ENCODE data around the gene TRAPPC12.
"Not testable (repeated sequence)": the region's sequence is repeated elsewhere in the genome, so short reads cannot be mapped to it uniquely, and the experiment has no call there.

The TRAPPC12 gene

DNA sequence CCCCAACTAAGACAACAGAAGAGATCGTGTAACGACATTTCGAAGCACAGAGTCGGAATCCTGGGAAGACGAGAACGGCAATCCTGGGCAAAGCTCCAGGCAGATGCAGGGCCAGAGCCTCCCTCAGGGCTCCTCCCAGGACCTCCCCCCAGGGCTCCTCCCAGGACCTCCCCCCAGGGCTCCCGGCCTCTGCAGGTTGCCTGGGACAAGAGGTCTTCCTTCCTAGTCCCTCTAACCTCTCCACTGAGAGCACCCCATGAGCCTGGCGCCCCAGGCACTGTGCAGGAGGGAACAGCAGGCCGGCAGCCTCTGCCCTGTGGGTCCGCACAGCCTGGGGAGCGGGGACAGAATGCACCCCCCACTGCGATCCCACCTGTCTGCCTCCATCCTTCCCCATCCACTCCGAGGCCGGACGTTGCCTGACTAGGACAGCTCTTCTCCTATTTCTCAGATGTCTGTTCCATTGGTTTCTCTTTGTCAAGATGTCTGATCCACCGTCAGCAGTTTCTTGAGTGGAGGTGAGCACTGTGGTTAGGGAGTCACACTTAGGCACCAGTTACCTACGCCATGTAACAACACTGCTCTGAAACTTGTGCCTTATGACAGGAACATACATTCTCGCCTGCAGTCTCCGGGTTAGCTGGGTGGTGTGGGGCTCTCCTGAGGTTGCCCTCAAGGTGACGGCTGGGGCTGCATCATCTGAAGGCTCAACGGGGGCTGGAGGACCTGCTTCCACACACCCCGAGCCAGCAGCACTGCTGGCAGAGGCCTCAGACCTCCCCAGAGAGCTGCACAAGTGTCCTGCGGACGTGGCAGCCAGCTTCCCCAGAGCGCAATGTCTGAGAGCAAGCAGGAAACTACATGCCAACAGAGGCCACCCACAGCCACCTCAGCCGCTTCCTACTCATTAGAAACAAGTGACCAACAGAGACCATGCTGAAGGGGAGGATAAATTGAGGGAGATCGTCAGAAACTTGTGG, 111.0 kb downstream of the TRAPPC12 start:
- H3K79me2 ChIP-seq (ENCODE audit: insufficient read depth, low read length), result no peaks in the 10 kb centered on the region
- H3K4me1 ChIP-seq (ENCODE audit: insufficient read depth, low read length), result no peaks in the 10 kb centered on the region
- H3K36me3 ChIP-seq (ENCODE audit: insufficient read depth, low read length), result peaks cover 12% of the 10 kb centered on the region; the same call in 1 of the 2 replicates
- DNase-seq, result no peak
- TF ChIP-seq EZH2 (IDR thresholded peaks at IDR 0.05; ENCODE audit: borderline replicate concordance, low read depth, low read length, severe bottlenecking), result no peak
- TF ChIP-seq, protein P1, sequence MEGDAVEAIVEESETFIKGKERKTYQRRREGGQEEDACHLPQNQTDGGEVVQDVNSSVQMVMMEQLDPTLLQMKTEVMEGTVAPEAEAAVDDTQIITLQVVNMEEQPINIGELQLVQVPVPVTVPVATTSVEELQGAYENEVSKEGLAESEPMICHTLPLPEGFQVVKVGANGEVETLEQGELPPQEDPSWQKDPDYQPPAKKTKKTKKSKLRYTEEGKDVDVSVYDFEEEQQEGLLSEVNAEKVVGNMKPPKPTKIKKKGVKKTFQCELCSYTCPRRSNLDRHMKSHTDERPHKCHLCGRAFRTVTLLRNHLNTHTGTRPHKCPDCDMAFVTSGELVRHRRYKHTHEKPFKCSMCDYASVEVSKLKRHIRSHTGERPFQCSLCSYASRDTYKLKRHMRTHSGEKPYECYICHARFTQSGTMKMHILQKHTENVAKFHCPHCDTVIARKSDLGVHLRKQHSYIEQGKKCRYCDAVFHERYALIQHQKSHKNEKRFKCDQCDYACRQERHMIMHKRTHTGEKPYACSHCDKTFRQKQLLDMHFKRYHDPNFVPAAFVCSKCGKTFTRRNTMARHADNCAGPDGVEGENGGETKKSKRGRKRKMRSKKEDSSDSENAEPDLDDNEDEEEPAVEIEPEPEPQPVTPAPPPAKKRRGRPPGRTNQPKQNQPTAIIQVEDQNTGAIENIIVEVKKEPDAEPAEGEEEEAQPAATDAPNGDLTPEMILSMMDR (IDR thresholded peaks at IDR 0.05; ENCODE audit: borderline replicate concordance, extremely low read depth, low read length, poor library complexity, severe bottlenecking), result no peak
- H3K4me3 ChIP-seq (ENCODE audit: low read depth in 1 of 2, low read length in 2 of 2), result no peak overlapping the region
- H3K27me3 ChIP-seq (ENCODE audit: insufficient read depth, low read length, poor library complexity), result no peaks in the 10 kb centered on the region
- H4K20me1 ChIP-seq (ENCODE audit: insufficient read depth, low read length), result no peaks in the 10 kb centered on the region; the same call in 1 of the 2 replicates
- no peak overlapping the region for H3K9ac ChIP-seq (ENCODE audit: low read depth, low read length)
- no peak overlapping the region for H3K27ac ChIP-seq (ENCODE audit: low read length)
- no peak for ATAC-seq (ENCODE audit: insufficient read depth, low read depth)
- no peak overlapping the region for H2AFZ ChIP-seq (ENCODE audit: low read depth, low read length)
- H3K9me3 ChIP-seq (ENCODE audit: insufficient read depth, low read length, severe bottlenecking), result no peaks in the 10 kb centered on the region
- no peak overlapping the region for H3K4me2 ChIP-seq (ENCODE audit: insufficient read depth, low read length)

DNA sequence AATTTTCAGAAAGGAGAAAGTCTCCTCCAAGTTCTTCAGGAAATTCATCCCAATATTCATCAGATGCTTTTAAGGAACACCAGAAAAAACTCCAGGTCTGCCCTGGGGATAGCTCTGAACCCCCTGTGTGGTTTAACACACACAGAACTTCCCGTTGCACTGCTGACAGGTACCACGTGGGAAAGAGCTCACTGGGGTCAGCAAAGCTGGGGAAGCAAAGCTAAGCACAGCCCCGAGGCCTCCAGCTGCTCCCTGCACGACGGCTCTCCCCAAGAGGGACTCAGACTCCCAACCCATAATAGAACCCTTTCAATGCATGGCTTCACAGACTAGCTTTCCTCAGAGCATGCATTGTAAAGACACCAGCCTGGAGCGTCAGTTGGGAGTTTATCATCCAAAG, 111.8 kb downstream of the TRAPPC12 start:
- Histone ChIP-seq H4K20me1 (ENCODE audit: insufficient read depth, low read length) (no peaks in the 10 kb centered on the region; the same call in 1 of the 2 replicates), H3K36me3 (ENCODE audit: insufficient read depth, low read length) (peaks cover 12% of the 10 kb centered on the region; the same call in 1 of the 2 replicates), H3K27ac (ENCODE audit: low read length) (no peak overlapping the region), H3K9me3 (ENCODE audit: insufficient read depth, low read length, severe bottlenecking) (no peaks in the 10 kb centered on the region), H2AFZ (ENCODE audit: low read depth, low read length) (no peak overlapping the region), H3K4me2 (ENCODE audit: insufficient read depth, low read length) (no peak overlapping the region), H3K79me2 (ENCODE audit: insufficient read depth, low read length) (no peaks in the 10 kb centered on the region), H3K27me3 (ENCODE audit: insufficient read depth, low read length, poor library complexity) (no peaks in the 10 kb centered on the region), H3K9ac (ENCODE audit: low read depth, low read length) (no peak overlapping the region), H3K4me3 (ENCODE audit: low read depth in 1 of 2, low read length in 2 of 2) (no peak overlapping the region), H3K4me1 (ENCODE audit: insufficient read depth, low read length) (no peaks in the 10 kb centered on the region)
- DNase-seq, result no peak
- ATAC-seq (ENCODE audit: insufficient read depth, low read depth), result no peak
- no peak for TF ChIP-seq EZH2 (IDR thresholded peaks at IDR 0.05; ENCODE audit: borderline replicate concordance, low read depth, low read length, severe bottlenecking)
- TF ChIP-seq, protein P1 (IDR thresholded peaks at IDR 0.05; ENCODE audit: borderline replicate concordance, extremely low read depth, low read length, poor library complexity, severe bottlenecking), result no peak

DNA sequence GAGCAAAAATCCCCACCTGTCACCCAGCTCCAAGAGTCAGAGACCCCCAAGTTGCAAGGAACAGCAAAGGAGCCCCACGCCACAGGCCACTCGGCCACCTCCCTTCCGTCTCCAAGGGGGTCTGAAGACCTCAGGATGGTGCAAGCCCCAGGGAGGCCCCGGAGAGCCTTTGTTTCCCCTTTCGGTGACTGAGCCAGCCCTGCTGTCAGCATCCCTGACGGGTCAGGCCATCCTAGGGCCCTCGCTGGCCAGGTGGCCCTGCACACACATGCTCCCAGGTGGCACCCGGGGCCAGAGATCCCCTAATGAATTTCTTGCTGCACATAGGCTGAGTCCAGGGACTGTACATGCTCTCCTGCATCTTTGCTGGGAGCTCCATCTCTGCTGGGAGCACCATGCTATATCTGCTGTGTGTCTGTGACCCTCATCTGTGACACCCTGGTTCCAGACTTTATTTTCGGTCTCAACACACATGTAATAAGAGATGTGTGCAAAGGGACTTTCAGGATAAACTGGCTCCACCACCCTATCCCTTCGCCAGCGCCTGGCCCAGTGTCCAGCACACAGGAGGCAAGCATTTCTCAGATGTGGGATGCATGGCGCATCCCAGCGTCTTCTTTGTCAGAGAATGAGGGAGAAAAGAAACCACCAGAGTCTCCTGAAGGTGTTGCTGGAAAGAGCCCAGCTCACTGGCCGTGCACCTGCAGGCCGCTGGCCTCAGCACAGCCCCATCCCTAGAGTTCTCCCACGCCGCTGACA, 112.4 kb downstream of the TRAPPC12 start:
- ATAC-seq (ENCODE audit: insufficient read depth, low read depth), result no peak
- no peaks in the 10 kb centered on the region; the same call in 1 of the 2 replicates for H4K20me1 ChIP-seq (ENCODE audit: insufficient read depth, low read length)
- H3K36me3 ChIP-seq (ENCODE audit: insufficient read depth, low read length), result peaks cover 14% of the 10 kb centered on the region; the same call in 1 of the 2 replicates
- H3K9me3 ChIP-seq (ENCODE audit: insufficient read depth, low read length, severe bottlenecking), result no peaks in the 10 kb centered on the region
- H3K4me2 ChIP-seq (ENCODE audit: insufficient read depth, low read length), result no peak overlapping the region
- H3K27ac ChIP-seq (ENCODE audit: low read length), result no peak overlapping the region
- no peak overlapping the region for H3K9ac ChIP-seq (ENCODE audit: low read depth, low read length)
- H2AFZ ChIP-seq (ENCODE audit: low read depth, low read length), result no peak overlapping the region
- no peaks in the 10 kb centered on the region for H3K4me1 ChIP-seq (ENCODE audit: insufficient read depth, low read length)
- DNase-seq, result no peak
- no peak overlapping the region for H3K4me3 ChIP-seq (ENCODE audit: low read depth in 1 of 2, low read length in 2 of 2)
- no peaks in the 10 kb centered on the region for H3K79me2 ChIP-seq (ENCODE audit: insufficient read depth, low read length)
- no peak for TF ChIP-seq EZH2 (IDR thresholded peaks at IDR 0.05; ENCODE audit: borderline replicate concordance, low read depth, low read length, severe bottlenecking)
- TF ChIP-seq, protein P1 (IDR thresholded peaks at IDR 0.05; ENCODE audit: borderline replicate concordance, extremely low read depth, low read length, poor library complexity, severe bottlenecking), result no peak
- no peaks in the 10 kb centered on the region for H3K27me3 ChIP-seq (ENCODE audit: insufficient read depth, low read length, poor library complexity)

DNA sequence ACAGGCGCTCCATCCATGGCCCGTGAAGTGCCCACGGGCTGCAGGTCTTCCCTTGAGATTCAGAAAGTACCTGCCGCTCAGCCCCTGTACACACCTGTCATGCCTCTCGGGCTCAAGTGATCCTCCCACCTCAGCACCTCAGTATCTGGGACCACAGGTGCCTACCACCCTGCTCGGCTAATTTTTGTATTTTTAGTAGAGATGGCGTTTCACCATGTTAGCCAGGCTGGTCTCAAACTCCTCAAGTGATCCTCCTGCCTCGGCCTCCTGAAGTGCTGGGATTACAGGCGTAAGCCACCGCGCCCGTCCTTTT, 112.9 kb downstream of the TRAPPC12 start:
- not testable (repeated sequence) for H3K9ac ChIP-seq (ENCODE audit: low read depth, low read length); H3K4me3 ChIP-seq (ENCODE audit: low read depth in 1 of 2, low read length in 2 of 2); H3K4me2 ChIP-seq (ENCODE audit: insufficient read depth, low read length); DNase-seq; H4K20me1 ChIP-seq (ENCODE audit: insufficient read depth, low read length); ATAC-seq (ENCODE audit: insufficient read depth, low read depth); H3K4me1 ChIP-seq (ENCODE audit: insufficient read depth, low read length); H3K27me3 ChIP-seq (ENCODE audit: insufficient read depth, low read length, poor library complexity); H3K79me2 ChIP-seq (ENCODE audit: insufficient read depth, low read length); H2AFZ ChIP-seq (ENCODE audit: low read depth, low read length); H3K27ac ChIP-seq (ENCODE audit: low read length); H3K9me3 ChIP-seq (ENCODE audit: insufficient read depth, low read length, severe bottlenecking)
- H3K36me3 ChIP-seq (ENCODE audit: insufficient read depth, low read length), result peaks cover 19% of the 10 kb centered on the region; the same call in 1 of the 2 replicates

All from DND-41 (cell line).